ENCODE measurements around the gene EFNA2. TPM values are rescaled to one million over a fixed set of nuclear protein-coding genes. Genes with fewer than 3 reads are reported as not detected.
A peak's percentile ranks its signal among the peaks of the same experiment; 100 is the strongest.

Gene EFNA2
- total and polyA plus RNA-seq, 2 experiments from 2014 or later = 0.34 to 13.0 TPM

DNA sequence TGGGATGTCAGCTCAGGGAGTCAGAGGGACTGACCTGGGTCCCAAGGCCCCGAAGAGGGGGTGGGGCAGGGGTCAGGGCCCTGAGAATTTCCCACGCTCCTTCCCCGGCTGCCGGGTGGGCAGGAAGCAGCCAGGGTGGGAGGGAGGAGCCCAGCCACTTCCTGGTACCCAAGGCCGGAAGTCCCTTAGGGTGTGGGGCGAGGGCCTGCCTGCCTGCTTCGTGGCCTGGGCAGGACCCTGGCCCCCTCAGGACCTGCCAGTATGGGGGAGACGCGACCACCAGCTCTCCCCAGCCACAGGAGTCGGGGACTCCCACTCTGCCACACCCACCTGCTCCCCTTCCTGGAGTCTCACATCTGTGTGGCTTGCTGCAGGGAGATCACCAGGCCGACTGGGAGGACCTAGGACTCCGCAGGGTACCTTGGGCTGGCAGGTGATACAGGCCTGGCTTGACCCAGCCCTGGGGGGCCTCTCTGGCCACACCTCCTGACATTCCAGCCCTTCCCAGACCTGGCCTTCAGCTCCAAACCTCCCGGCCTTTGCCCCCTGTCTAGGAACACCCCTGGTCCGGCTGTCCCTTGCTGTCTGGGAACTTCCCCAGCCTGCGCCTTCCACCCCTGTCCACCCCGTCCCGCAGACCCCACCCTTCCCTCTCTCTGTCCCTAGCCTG, 26.3 kb upstream of the EFNA2 start:
- TF ChIP-seq, protein P1, sequence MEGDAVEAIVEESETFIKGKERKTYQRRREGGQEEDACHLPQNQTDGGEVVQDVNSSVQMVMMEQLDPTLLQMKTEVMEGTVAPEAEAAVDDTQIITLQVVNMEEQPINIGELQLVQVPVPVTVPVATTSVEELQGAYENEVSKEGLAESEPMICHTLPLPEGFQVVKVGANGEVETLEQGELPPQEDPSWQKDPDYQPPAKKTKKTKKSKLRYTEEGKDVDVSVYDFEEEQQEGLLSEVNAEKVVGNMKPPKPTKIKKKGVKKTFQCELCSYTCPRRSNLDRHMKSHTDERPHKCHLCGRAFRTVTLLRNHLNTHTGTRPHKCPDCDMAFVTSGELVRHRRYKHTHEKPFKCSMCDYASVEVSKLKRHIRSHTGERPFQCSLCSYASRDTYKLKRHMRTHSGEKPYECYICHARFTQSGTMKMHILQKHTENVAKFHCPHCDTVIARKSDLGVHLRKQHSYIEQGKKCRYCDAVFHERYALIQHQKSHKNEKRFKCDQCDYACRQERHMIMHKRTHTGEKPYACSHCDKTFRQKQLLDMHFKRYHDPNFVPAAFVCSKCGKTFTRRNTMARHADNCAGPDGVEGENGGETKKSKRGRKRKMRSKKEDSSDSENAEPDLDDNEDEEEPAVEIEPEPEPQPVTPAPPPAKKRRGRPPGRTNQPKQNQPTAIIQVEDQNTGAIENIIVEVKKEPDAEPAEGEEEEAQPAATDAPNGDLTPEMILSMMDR (IDR thresholded peaks at IDR 0.05; ENCODE audit: low read depth, low read length) = no peak
- Histone ChIP-seq H3K4me1 (ENCODE audit: low read depth) (peaks cover 21% of the 10 kb centered on the region), H3K27me3 (no peaks in the 10 kb centered on the region), H3K27ac (peak overlapping the region; percentile 53), H3K36me3 (peaks cover 34% of the 10 kb centered on the region), H3K4me3 (no peak overlapping the region), H3K9me3 (ENCODE audit: low read depth) (no peaks in the 10 kb centered on the region)
- peak in 1 of 2 donors; percentile 68 for DNase-seq (ENCODE audit: low read depth in 1 of 2, low spot score in 1 of 2)

DNA sequence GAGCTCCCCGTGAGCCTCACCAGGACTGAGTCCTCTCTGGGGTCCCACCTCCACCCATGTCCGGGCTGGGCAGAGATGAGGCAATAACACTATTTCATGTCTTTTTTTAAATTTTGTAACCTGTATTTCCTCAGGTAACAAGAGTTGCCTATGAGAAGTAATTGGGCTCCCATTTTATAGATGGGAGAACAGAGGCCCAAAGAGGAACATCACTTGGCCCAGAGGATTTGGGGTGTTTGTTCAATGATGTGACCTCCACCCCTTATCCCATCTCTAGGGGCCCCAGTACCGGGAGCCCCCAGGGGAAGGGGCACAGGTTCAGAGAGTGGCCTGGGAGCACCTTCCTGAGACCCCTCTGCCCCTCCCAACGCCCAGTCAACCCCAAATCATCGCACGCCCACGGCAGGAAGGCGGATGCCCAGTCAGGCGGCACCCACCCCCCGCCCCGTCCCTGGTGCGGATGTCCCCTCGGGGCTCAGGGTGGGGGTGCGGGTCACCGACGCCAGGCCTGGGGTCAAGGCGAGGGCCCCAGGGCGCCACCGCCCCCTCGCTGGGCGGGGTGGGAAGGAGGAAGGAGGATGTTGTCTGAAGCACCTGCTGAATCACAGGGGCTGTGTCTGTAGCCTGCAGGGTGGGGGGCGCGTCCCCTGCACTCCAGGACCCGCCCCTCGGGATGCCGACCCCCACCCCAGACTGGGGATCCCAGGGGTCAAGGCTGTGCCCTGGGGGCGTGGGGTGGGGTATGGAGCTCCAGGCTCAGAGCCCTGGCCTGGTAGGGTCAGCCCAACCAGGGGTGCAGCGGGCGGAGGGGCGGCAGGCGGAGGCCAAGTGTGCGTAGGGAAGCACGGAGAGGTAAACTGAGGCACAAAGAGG, 25.6 kb upstream of the EFNA2 start:
- Histone ChIP-seq H3K27me3 (no peaks in the 10 kb centered on the region), H3K4me1 (ENCODE audit: low read depth) (peaks cover 23% of the 10 kb centered on the region), H3K27ac (peak overlapping the region; percentile 53), H3K36me3 (peaks cover 26% of the 10 kb centered on the region), H3K9me3 (ENCODE audit: low read depth) (no peaks in the 10 kb centered on the region), H3K4me3 (peak overlapping the region; percentile 43)
- TF ChIP-seq, protein P1 (IDR thresholded peaks at IDR 0.05; ENCODE audit: low read depth, low read length) = no peak
- no peak for DNase-seq (ENCODE audit: low read depth in 1 of 2, low spot score in 1 of 2)

DNA sequence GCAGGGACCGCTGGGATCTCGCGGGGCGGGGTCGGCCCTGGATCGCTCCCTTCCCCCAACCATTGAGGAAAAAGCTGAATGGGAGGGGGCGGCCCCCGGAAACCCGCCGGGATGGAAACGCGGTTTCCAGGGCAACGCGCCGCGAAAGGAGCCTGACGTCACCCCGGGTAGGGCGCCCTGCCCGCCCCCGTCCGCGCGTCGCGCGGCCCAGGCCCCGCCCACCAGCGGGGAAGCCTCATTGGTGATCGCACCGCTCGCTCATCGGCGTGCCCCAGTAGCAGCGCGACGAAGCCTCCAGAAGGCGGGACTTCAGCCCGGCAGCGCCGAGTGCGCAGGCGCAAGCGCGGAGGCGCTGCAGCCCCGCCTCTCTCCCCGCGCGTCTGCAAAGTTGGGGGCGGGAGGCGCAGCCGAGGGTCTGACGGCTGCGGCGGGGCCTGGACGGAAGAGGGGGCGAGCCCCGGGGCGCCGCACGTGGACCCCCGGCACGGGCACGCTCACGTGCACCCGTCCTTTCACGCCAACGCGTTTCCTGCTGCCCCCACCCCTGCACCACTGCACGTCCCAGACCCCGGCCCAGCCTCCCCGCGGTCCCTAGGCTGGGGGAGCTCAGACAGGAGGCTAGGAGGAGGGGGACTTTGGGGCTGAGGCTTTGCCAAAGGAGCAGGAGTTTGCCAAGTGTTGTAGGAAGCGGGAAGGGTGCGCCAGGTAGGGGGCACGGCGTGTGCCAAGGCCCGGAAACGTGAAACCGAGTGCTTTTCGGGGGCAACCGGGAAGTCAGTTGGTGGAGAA, 24.7 kb upstream of the EFNA2 start:
- H3K27me3 ChIP-seq = no peaks in the 10 kb centered on the region
- peak; percentile 98 for DNase-seq (ENCODE audit: low read depth in 1 of 2, low spot score in 1 of 2)
- peaks cover 31% of the 10 kb centered on the region for H3K4me1 ChIP-seq (ENCODE audit: low read depth)
- TF ChIP-seq, protein P1 (IDR thresholded peaks at IDR 0.05; ENCODE audit: low read depth, low read length) = no peak
- no peaks in the 10 kb centered on the region for H3K9me3 ChIP-seq (ENCODE audit: low read depth)
- peak overlapping the region; percentile 52 for H3K27ac ChIP-seq
- H3K4me3 ChIP-seq = peak overlapping the region; percentile 43
- H3K36me3 ChIP-seq = peaks cover 18% of the 10 kb centered on the region

DNA sequence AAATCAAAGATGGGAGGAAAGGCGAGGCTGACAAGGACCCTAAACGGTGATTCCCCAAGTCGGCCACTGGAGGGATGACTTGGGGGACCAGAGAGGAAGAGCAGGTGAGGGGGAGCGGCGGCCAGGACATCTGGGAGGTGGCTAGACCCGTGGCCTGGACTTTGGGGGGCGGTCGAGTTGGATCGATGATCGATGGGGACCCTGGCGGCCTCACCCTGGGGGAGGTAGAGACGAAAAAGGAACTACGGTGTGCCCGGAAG, 24.2 kb upstream of the EFNA2 start:
- TF ChIP-seq, protein P1 (IDR thresholded peaks at IDR 0.05; ENCODE audit: low read depth, low read length) = peak; percentile 10
- no peak for DNase-seq (ENCODE audit: low read depth in 1 of 2, low spot score in 1 of 2)
- H3K9me3 ChIP-seq (ENCODE audit: low read depth) = no peaks in the 10 kb centered on the region
- peak overlapping the region; percentile 52 for H3K27ac ChIP-seq
- H3K4me3 ChIP-seq = peak overlapping the region; percentile 43
- H3K4me1 ChIP-seq (ENCODE audit: low read depth) = peaks cover 34% of the 10 kb centered on the region
- H3K27me3 ChIP-seq = no peaks in the 10 kb centered on the region
- H3K36me3 ChIP-seq = peaks cover 15% of the 10 kb centered on the region

DNA sequence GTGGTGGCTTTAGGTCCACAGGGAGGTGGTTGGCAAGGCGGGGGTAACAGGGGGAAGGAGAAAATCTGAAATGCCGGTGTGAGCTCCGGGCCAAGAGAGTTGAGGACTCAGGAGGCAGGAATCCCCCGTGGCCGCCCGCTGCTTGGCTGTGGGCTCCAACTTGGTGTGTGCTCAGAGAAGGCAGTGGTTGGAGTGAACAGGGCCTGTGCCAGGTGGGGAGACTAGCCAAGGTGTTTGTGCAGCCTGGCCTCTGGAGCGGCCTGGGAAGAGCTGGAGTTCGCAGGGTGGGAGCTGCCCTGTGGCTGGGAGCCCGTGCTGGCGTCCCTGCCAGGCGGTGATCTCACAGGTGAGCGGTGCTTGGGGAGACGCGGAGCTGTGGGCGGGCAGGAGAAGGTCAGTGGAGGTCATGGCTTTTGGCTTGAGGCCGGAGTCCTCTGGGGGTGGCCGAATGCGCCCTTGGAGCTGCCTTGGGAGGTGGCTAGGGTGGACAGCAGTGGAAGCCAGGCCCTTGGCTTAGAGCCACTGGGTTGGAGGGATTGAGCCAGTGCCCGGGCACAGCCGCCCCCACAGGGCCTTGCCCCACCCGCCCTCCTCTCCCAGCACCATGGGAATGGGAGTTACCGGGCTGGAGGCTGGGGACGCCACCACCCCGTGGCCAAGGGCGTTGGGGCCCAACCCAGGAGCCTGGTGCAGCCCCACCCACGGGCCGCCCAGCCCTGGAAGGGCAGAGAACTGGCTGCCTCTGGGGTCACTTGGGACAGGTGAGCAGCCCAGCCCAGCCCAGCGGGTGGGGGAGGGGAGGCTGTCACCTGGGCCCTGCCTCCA, 23.7 kb upstream of the EFNA2 start:
- H3K27ac ChIP-seq = peak overlapping the region; percentile 52
- H3K36me3 ChIP-seq = peaks cover 9% of the 10 kb centered on the region
- no peaks in the 10 kb centered on the region for H3K9me3 ChIP-seq (ENCODE audit: low read depth)
- H3K4me3 ChIP-seq = peak overlapping the region; percentile 43
- H3K4me1 ChIP-seq (ENCODE audit: low read depth) = peaks cover 34% of the 10 kb centered on the region
- H3K27me3 ChIP-seq = no peaks in the 10 kb centered on the region
- TF ChIP-seq, protein P1 (IDR thresholded peaks at IDR 0.05; ENCODE audit: low read depth, low read length) = peak; percentile 1
- peak in 1 of 2 donors; percentile 41 for DNase-seq (ENCODE audit: low read depth in 1 of 2, low spot score in 1 of 2)
